Ovary (tissue), 9 donors: ENCODE results near the gene PARVA. TPM values are rescaled to one million over a fixed set of nuclear protein-coding genes. Genes with fewer than 3 reads are reported as not detected.

ENCODE experiments used
- DNase-seq, 5 donors: peaks; one replicate each; pipeline ENCODE4 v3.0.0-alpha.2; 2019 to 2020
- H3K27ac ChIP-seq, 2 donors: fragments of 200-600 bp; one replicate each; pipeline versions ENCODE4 v1.5.1 to v1.8.0; 2019 to 2022
- H3K27me3 ChIP-seq: fragments of 200-600 bp; one replicate; pipeline ENCODE4 v1.8.0; 2022
- H3K36me3 ChIP-seq: fragments of 200-600 bp; sonication (generic); one replicate; pipeline ENCODE4 v1.5.1; 2019
- H3K4me1 ChIP-seq: one replicate; pipeline ENCODE4 v1.8.1; 2013; ENCODE audit warnings: mild to moderate bottlenecking, moderate library complexity; ENCODE audit not compliant: insufficient read depth
- H3K4me3 ChIP-seq: fragments of 200-600 bp; sonication (generic); one replicate; pipeline ENCODE4 v1.5.1; 2017
- H3K9me3 ChIP-seq, 2 donors: fragments of 200-600 bp in 1 of 2; sonication (generic) in 1 of 2; one replicate each; pipeline versions ENCODE4 v1.5.1 to v1.8.1; 2013 to 2019; ENCODE audit warnings: mild to moderate bottlenecking in 1 of 2, moderate library complexity in 1 of 2
- EP300 ChIP-seq: sonication (generic); formaldehyde crosslinking; IDR thresholded peaks from one replicate; pipeline ENCODE4 v1.6.1; 2017; ENCODE audit warnings: antibody characterized with exemption
- POLR2A ChIP-seq: fragments of 450-650 bp; IDR thresholded peaks from one replicate; pipeline ENCODE4 v1.6.1; 2017; ENCODE audit warnings: antibody characterized with exemption, mild to moderate bottlenecking, moderate library complexity
- WGBS, 3 donors: extraction: QIAGEN DNeasy Blood & Tissue Kit in 1 of 3; methylation state at CpG; one replicate each; pipeline versions ENCODE4 v1.1.5 to v1.1.7; 2013 to 2017; 5-methylcytosine and 5-hydroxymethylcytosine counted together
- intact Hi-C, 4 donors: fragments of 100-400 bp; cut with DNase I; formaldehyde crosslinking; loops; one replicate each; pipeline versions ENCODE4 v1.11.0 to v1.15.1; 2022 to 2023
- polyA plus RNA-seq, 2 donors: library from polyadenylated mRNA; stranded (reverse); fragments of 200-250 nt in 1 of 2; fragments of 350-450 nt in 1 of 2; fragmentation: Illumina TruSeq in 1 of 2; extraction: RNeasy Lipid Tissue Mini Kit (QIAGEN cat#74804) in 1 of 2; gene quantifications; one replicate each; pipeline ENCODE4 v1.2.3, GENCODE V29; 2013 to 2014
- total RNA-seq, 7 donors: library from RNA; depleted of rRNA in 2 of 7; stranded (reverse); fragments of >200 nt in 2 of 7; fragmentation: NEBNext Ultra II Directional in 3 of 7; extraction: Animal tissue kit (Norgen Biotek cat#: 25700) in 3 of 7; gene quantifications; one replicate each; pipeline versions ENCODE4 v1.1.0 to v1.2.4, GENCODE V29; 2016 to 2023
- TF ChIP-seq, protein P1 (sequence below), 3 donors: fragments of 450-650 bp in 2 of 3; fragments of 200-600 bp in 1 of 3; IDR thresholded peaks; one replicate each; pipeline versions ENCODE4 v1.5.1 to v1.8.0; 2016 to 2022; ENCODE audit warnings: antibody characterized with exemption in 3 of 3, mild to moderate bottlenecking in 1 of 3
- donor health status: DM: no; HTN: no; CAD: no; lungs with moderate emphysema.
- donor health status: DM: no; HTN: no; CAD: no.
- donor health status: Bipolar disorder and iron deficiency.
- donor health status: DM: yes; HTN: yes; CAD: no.
- donor health status: DM: no; HTN: no; CAD: no.
- donor health status: DM: yes; HTN: yes; CAD: no.

The PARVA gene
- total and polyA plus RNA-seq, 9 donors = 28.4 to 126 (median 89.8) TPM

DNA sequence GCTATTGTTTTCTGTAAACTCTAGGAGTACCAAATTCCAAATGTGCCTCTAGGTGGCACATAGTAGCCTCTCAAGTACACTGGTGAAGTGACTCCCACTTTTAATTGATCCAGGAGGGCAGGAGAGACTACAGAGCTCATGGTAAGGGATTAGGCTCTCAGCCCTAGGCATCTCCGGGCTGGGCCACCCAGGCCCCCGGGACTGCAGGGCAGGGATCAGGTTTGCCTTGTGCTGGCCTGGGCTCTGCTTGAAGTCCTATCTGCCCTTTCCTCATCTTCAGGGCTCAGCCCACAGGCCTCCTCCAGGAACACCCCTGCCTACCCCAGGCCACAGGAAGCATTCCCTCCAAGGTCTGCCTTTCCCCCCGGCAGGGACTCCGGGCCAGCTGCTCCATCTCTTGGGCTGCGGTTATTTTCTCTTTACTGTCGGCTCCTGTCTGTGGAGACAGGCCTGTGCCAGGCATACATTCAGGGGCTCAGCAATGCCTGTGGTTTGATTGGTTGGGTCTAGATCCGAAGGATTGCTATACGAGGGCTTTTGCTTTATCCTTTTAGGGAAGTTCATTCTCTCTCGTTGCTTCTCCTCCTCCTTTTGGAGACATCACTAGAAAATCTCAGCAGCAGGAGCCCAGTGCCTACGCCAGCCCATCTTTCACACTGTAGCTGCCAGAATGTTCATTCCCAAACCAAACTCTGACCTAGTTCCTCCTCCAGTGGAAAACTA lies 32.8 kb downstream of the PARVA start:
- peaks cover 29% of the 10 kb centered on the region for H3K4me1 ChIP-seq
- H3K36me3 ChIP-seq = no peaks in the 10 kb centered on the region
- DNase-seq = peak in 4 of 5 donors; percentile 36 to 57 (median 45)
- no peak overlapping the region for H3K4me3 ChIP-seq
- H3K9me3 ChIP-seq = no peaks in the 10 kb centered on the region
- peak overlapping the region; percentile 53 to 68 for H3K27ac ChIP-seq
- TF ChIP-seq EP300 = no peak
- intact Hi-C loops = loop anchor here in 2 of 4 donors (10.0 kb wide), 2 partner anchors 265 to 485 kb away; partner anchors contain the start of gene TEAD1 (in 1 of the 2)
- no peaks in the 10 kb centered on the region for H3K27me3 ChIP-seq
- 9 to 19% (median 13%) methylated on average over 10 of the region's 10 CpGs for WGBS, 3 donors

- TF ChIP-seq EP300 (no peak), POLR2A (no peak)
- TF ChIP-seq, protein P1, sequence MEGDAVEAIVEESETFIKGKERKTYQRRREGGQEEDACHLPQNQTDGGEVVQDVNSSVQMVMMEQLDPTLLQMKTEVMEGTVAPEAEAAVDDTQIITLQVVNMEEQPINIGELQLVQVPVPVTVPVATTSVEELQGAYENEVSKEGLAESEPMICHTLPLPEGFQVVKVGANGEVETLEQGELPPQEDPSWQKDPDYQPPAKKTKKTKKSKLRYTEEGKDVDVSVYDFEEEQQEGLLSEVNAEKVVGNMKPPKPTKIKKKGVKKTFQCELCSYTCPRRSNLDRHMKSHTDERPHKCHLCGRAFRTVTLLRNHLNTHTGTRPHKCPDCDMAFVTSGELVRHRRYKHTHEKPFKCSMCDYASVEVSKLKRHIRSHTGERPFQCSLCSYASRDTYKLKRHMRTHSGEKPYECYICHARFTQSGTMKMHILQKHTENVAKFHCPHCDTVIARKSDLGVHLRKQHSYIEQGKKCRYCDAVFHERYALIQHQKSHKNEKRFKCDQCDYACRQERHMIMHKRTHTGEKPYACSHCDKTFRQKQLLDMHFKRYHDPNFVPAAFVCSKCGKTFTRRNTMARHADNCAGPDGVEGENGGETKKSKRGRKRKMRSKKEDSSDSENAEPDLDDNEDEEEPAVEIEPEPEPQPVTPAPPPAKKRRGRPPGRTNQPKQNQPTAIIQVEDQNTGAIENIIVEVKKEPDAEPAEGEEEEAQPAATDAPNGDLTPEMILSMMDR (IDR thresholded peaks at IDR 0.05) = no peak
- Histone ChIP-seq H3K27me3 (no peaks in the 10 kb centered on the region), H3K4me1 (peaks cover 28% of the 10 kb centered on the region), H3K9me3 (no peaks in the 10 kb centered on the region), H3K4me3 (no peak overlapping the region), H3K36me3 (no peaks in the 10 kb centered on the region), H3K27ac (peak overlapping the region in 1 of 2 donors; percentile 57)
- 92 to 96% (median 92%) methylated on average over 3 of the region's 3 CpGs for WGBS, 3 donors
- no peak for DNase-seq
- intact Hi-C loops = loop anchor here in 2 of 4 donors (10.0 kb wide), 2 partner anchors 263 to 483 kb away; partner anchors contain the start of gene TEAD1 (in 1 of the 2)
Observed at GRCh38 chr11:12411393-12411792, 34.0 kb downstream of the PARVA start.

DNA sequence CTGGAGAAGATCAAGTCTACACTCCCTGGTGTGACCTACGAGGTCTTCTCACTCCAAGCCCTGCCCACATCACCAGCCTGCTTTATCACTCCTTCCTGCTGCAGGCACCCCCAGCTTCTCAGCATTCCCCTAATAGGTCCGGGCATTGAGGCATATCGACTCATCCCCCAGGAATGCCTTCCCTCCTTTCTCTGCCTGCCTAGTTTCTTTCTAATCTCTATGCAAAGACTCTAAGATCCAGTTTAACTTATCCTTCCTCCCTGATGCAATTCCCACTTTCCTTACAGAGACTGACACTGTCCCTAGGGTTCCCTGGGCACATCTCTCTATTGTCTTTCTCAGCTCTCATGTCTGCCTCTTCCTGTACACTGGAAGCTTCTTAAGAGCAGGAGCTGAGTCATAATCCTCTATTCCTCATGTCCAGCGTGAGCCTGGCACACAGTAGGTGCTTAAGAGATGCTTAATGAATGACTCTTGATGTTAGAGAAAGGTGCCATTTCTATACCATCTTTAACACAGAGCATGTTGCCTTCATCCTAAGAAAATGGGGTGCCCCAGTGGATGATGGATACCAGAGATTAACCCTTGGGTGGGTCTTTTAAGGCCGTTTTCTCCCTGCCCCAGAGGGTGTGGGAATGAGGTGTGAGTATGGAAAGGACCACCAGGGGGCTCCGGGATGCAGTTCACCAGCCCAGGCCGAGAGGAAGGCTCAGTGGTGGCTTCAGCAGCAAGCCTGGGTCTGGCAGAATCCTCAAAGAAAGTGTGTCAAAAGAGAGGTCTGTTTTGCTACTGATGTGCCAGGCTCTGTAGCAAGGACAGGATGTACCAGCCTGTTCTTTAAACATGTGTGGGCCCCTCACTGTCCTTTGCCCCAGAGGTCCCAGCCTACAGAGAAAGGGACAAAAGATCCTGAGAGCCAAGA lies 34.7 kb downstream of the PARVA start:
- peak overlapping the region in 1 of 2 donors; percentile 57 for H3K27ac ChIP-seq
- H3K9me3 ChIP-seq = no peaks in the 10 kb centered on the region
- 22 to 25% (median 24%) methylated on average over 7 of the region's 7 CpGs for WGBS, 3 donors
- H3K27me3 ChIP-seq = no peaks in the 10 kb centered on the region
- TF ChIP-seq, protein P1 (IDR thresholded peaks at IDR 0.05) = peak; percentile 37 to 76 (median 63)
- TF ChIP-seq EP300 = no peak
- peak; percentile 70 to 80 (median 71) for DNase-seq
- intact Hi-C loops = loop anchor here in 2 of 4 donors (2.0 to 10.0 kb wide), 3 partner anchors 263 to 483 kb away; partner anchors contain the start of gene TEAD1 (in 1 of the 2)
- H3K36me3 ChIP-seq = no peaks in the 10 kb centered on the region
- H3K4me3 ChIP-seq = no peak overlapping the region
- peaks cover 28% of the 10 kb centered on the region for H3K4me1 ChIP-seq

GRCh38 chr11:12413141-12414052 lies 36.0 kb downstream of the PARVA start:
- H3K27ac ChIP-seq = peak overlapping the region in 1 of 2 donors; percentile 57
- no peaks in the 10 kb centered on the region for H3K27me3 ChIP-seq
- no peak overlapping the region for H3K4me3 ChIP-seq
- intact Hi-C loops = loop anchor here in 2 of 4 donors (2.0 to 10.0 kb wide), 3 partner anchors 261 to 481 kb away; partner anchors contain the start of gene TEAD1 (in 1 of the 2)
- TF ChIP-seq POLR2A (no peak), EP300 (no peak)
- TF ChIP-seq, protein P1 (IDR thresholded peaks at IDR 0.05) = no peak
- DNase-seq = no peak
- 21 to 33% (median 24%) methylated on average over 9 of the region's 9 CpGs for WGBS, 3 donors
- H3K4me1 ChIP-seq = peaks cover 29% of the 10 kb centered on the region
- H3K9me3 ChIP-seq = peaks cover 0 to 2% of the 10 kb centered on the region in 2 donors
- H3K36me3 ChIP-seq = no peaks in the 10 kb centered on the region
